ENCODE results near the gene TAF4B. TPM values are rescaled to one million over a fixed set of nuclear protein-coding genes. Genes with fewer than 3 reads are reported as not detected.

TAF4B gene
- total and polyA plus RNA-seq, 2 experiments from 2014 or later = 1.1 to 1.5 TPM

GRCh38 chr18:26206488-26206887 lies 19.8 kb upstream of the TAF4B start:
- no peak for DNase-seq

DNA sequence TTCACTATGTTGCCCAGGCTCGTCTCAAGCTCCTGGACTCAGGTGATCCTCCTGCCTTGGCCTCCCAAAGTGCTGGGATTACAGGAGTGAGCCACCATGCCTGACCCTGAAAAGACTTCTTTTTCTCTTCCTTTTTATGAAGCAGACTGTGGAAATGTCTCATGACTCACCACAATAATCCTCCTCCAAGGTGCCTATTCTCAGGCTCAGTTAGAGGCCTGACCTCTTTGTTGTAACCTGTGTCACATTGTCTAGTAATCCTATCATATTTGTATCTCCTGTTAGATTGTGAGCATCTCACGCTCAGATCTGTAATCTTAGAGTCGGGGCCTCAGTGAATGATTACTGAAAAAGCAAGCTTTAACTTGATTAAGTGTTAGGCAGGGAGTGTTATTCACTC lies 18.3 kb upstream of the TAF4B start:
- WGBS, 2 experiments (ENCODE audit: low coverage in 1 of 2, low lambda C conversion rate in 2 of 2, missing lambda C conversion rate in 2 of 2) = 56 to 67% methylated on average over 3 of the region's 3 CpGs
- Histone ChIP-seq H3K79me2 (ENCODE audit: insufficient read depth) (no peaks in the 10 kb centered on the region), H3K4me1 (ENCODE audit: insufficient read depth) (no peaks in the 10 kb centered on the region), H3K27ac (no peak overlapping the region), H3K4me2 (ENCODE audit: unreplicated experiment) (no peak overlapping the region), H3K9ac (no peak overlapping the region), H4K20me1 (ENCODE audit: insufficient read depth) (no peaks in the 10 kb centered on the region), H3K9me3 (ENCODE audit: low read depth) (no peaks in the 10 kb centered on the region), H3K9me2 (ENCODE audit: insufficient read depth) (no peaks in the 10 kb centered on the region), H3K27me3 (replicated peaks; ENCODE audit: insufficient read depth) (no peaks in the 10 kb centered on the region), H3K36me3 (ENCODE audit: low read depth) (no peaks in the 10 kb centered on the region), H3F3A (ENCODE audit: insufficient read depth) (no peaks in the 10 kb centered on the region), H3K4me3 (no peak overlapping the region), H2AFZ (no peak overlapping the region)
- TF ChIP-seq EZH2 (IDR thresholded peaks at IDR 0.05; ENCODE audit: insufficient read depth, poor library complexity, severe bottlenecking) (no peak), EZH2phosphoT487 (IDR thresholded peaks at IDR 0.05; ENCODE audit: insufficient read depth, low read depth) (no peak)
- DNase-seq = no peak
- in situ Hi-C loops (cut with MboI) = no loop called here

More at GRCh38 chr18:26206488-26206887, 19.8 kb upstream of the TAF4B start:
- no peak overlapping the region for H3K9ac ChIP-seq
- no peaks in the 10 kb centered on the region for H3F3A ChIP-seq (ENCODE audit: insufficient read depth)
- H3K4me2 ChIP-seq (ENCODE audit: unreplicated experiment) = no peak overlapping the region
- no peak overlapping the region for H3K27ac ChIP-seq
- H3K9me2 ChIP-seq (ENCODE audit: insufficient read depth) = no peaks in the 10 kb centered on the region
- H3K9me3 ChIP-seq (ENCODE audit: low read depth) = no peaks in the 10 kb centered on the region
- H3K27me3 ChIP-seq (replicated peaks; ENCODE audit: insufficient read depth) = no peaks in the 10 kb centered on the region
- H3K4me3 ChIP-seq = no peak overlapping the region
- in situ Hi-C loops (cut with MboI) = no loop called here
- no peaks in the 10 kb centered on the region for H4K20me1 ChIP-seq (ENCODE audit: insufficient read depth)
- 69 to 73% methylated on average over 2 of the region's 2 CpGs for WGBS, 2 experiments (ENCODE audit: low coverage in 1 of 2, low lambda C conversion rate in 2 of 2, missing lambda C conversion rate in 2 of 2)
- no peaks in the 10 kb centered on the region for H3K4me1 ChIP-seq (ENCODE audit: insufficient read depth)
- no peaks in the 10 kb centered on the region for H3K36me3 ChIP-seq (ENCODE audit: low read depth)
- TF ChIP-seq EZH2phosphoT487 (IDR thresholded peaks at IDR 0.05; ENCODE audit: insufficient read depth, low read depth) = no peak
- no peak for TF ChIP-seq EZH2 (IDR thresholded peaks at IDR 0.05; ENCODE audit: insufficient read depth, poor library complexity, severe bottlenecking)
- no peaks in the 10 kb centered on the region for H3K79me2 ChIP-seq (ENCODE audit: insufficient read depth)
- H2AFZ ChIP-seq = no peak overlapping the region

- H3K4me3 ChIP-seq = no peak overlapping the region
- H3K9me3 ChIP-seq (ENCODE audit: low read depth) = no peaks in the 10 kb centered on the region
- in situ Hi-C loops (cut with MboI) = no loop called here
- H3K36me3 ChIP-seq (ENCODE audit: low read depth) = no peaks in the 10 kb centered on the region
- H3F3A ChIP-seq (ENCODE audit: insufficient read depth) = no peaks in the 10 kb centered on the region
- H3K27ac ChIP-seq = no peak overlapping the region
- no peak for DNase-seq
- H3K9me2 ChIP-seq (ENCODE audit: insufficient read depth) = no peaks in the 10 kb centered on the region
- H3K4me1 ChIP-seq (ENCODE audit: insufficient read depth) = no peaks in the 10 kb centered on the region
- no peak overlapping the region for H3K4me2 ChIP-seq (ENCODE audit: unreplicated experiment)
- no peaks in the 10 kb centered on the region for H3K27me3 ChIP-seq (replicated peaks; ENCODE audit: insufficient read depth)
- H3K9ac ChIP-seq = no peak overlapping the region
- no peak overlapping the region for H2AFZ ChIP-seq
- WGBS, 2 experiments (ENCODE audit: low coverage in 1 of 2, low lambda C conversion rate in 2 of 2, missing lambda C conversion rate in 2 of 2) = 53 to 70% methylated on average over 2 of the region's 2 CpGs
- TF ChIP-seq EZH2phosphoT487 (IDR thresholded peaks at IDR 0.05; ENCODE audit: insufficient read depth, low read depth) (no peak), EZH2 (IDR thresholded peaks at IDR 0.05; ENCODE audit: insufficient read depth, poor library complexity, severe bottlenecking) (no peak)
- no peaks in the 10 kb centered on the region for H4K20me1 ChIP-seq (ENCODE audit: insufficient read depth)
- no peaks in the 10 kb centered on the region for H3K79me2 ChIP-seq (ENCODE audit: insufficient read depth)
Measured at GRCh38 chr18:26208977-26209376, 17.3 kb upstream of the TAF4B start.

DNA sequence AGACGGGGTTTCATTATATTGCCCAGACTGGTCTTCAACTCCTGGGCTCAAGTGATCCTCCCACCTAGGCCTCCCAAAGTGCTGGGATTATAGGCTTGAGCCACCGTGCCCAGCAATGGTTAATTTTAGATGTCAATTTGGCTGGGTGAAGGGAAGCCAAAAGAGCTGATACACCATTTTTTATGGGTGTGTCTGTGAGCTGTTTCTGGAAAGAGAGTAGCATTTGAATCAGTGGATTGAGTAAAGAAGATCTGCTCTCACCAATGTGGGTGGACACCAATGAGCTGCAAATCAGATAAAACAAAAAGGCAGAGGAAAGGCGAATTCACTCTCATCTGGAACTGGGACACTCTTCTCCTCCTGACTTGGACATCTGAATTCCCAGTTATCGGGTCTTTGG lies 16.1 kb upstream of the TAF4B start:
- no peaks in the 10 kb centered on the region for H3K9me2 ChIP-seq (ENCODE audit: insufficient read depth)
- H2AFZ ChIP-seq = no peak overlapping the region
- no peak overlapping the region for H3K9ac ChIP-seq
- WGBS, 2 experiments (ENCODE audit: low coverage in 1 of 2, low lambda C conversion rate in 2 of 2, missing lambda C conversion rate in 2 of 2) = 31 to 50% methylated on average over 4 of the region's 4 CpGs
- no peaks in the 10 kb centered on the region for H3K27me3 ChIP-seq (replicated peaks; ENCODE audit: insufficient read depth)
- no peak for DNase-seq
- no peaks in the 10 kb centered on the region for H3F3A ChIP-seq (ENCODE audit: insufficient read depth)
- H3K79me2 ChIP-seq (ENCODE audit: insufficient read depth) = no peaks in the 10 kb centered on the region
- H3K4me2 ChIP-seq (ENCODE audit: unreplicated experiment) = no peak overlapping the region
- no peak overlapping the region for H3K27ac ChIP-seq
- H3K9me3 ChIP-seq (ENCODE audit: low read depth) = no peaks in the 10 kb centered on the region
- no peaks in the 10 kb centered on the region for H3K36me3 ChIP-seq (ENCODE audit: low read depth)
- no peak for TF ChIP-seq EZH2phosphoT487 (IDR thresholded peaks at IDR 0.05; ENCODE audit: insufficient read depth, low read depth)
- no peak for TF ChIP-seq EZH2 (IDR thresholded peaks at IDR 0.05; ENCODE audit: insufficient read depth, poor library complexity, severe bottlenecking)
- no peak overlapping the region for H3K4me3 ChIP-seq
- H3K4me1 ChIP-seq (ENCODE audit: insufficient read depth) = no peaks in the 10 kb centered on the region
- no peaks in the 10 kb centered on the region for H4K20me1 ChIP-seq (ENCODE audit: insufficient read depth)
- in situ Hi-C loops (cut with MboI) = no loop called here
